WTC11 (cell line): ENCODE results near the gene PDSS2.

Experiments used
- CTCF ChIP-seq: fragments of 200-600 bp; IDR thresholded peaks from 2 replicates; pipeline ENCODE4 v1.8.0; 2022; ENCODE audit warnings: antibody characterized with exemption
- ELF4 ChIP-seq: sonication (generic); formaldehyde crosslinking; IDR thresholded peaks from 2 replicates; pipeline ENCODE4 v1.8.1; 2022; ENCODE audit warnings: low read depth, mild to moderate bottlenecking, moderate library complexity, missing genetic modification reagents
- EMX1 ChIP-seq: fragments of 250-450 bp; sonication (Bioruptor Pico); IDR thresholded peaks from 2 replicates; pipeline ENCODE4 v1.8.0; 2021; ENCODE audit warnings: mild to moderate bottlenecking
- ESRRA ChIP-seq: sonication (generic); formaldehyde crosslinking; IDR thresholded peaks from 2 replicates; pipeline ENCODE4 v1.8.1; 2022; ENCODE audit warnings: mild to moderate bottlenecking, missing genetic modification reagents, borderline replicate concordance
- ETV6 ChIP-seq: sonication (generic); formaldehyde crosslinking; IDR thresholded peaks from 2 replicates; pipeline ENCODE4 v1.8.1; 2022; ENCODE audit warnings: mild to moderate bottlenecking, missing genetic modification reagents
- GABPB1 ChIP-seq: sonication (generic); formaldehyde crosslinking; IDR thresholded peaks from 2 replicates; pipeline ENCODE4 v1.8.1; 2023; ENCODE audit warnings: mild to moderate bottlenecking, missing genetic modification reagents
- IRF1 ChIP-seq: sonication (generic); formaldehyde crosslinking; IDR thresholded peaks from 2 replicates; pipeline ENCODE4 v1.8.0; 2023; ENCODE audit warnings: missing genetic modification reagents
- SMAD3 ChIP-seq: sonication (generic); formaldehyde crosslinking; IDR thresholded peaks from 2 replicates; pipeline ENCODE4 v1.8.0; 2022; ENCODE audit warnings: missing genetic modification reagents, mild to moderate bottlenecking, borderline replicate concordance
- SP1 ChIP-seq: sonication (generic); formaldehyde crosslinking; conservative IDR thresholded peaks from 2 replicates; pipeline ENCODE4 v1.8.1; 2022; ENCODE audit warnings: missing genetic modification reagents
- STAT6 ChIP-seq: sonication (generic); formaldehyde crosslinking; conservative IDR thresholded peaks from 2 replicates; pipeline ENCODE4 v1.8.1; 2023; ENCODE audit warnings: mild to moderate bottlenecking, low read depth, missing genetic modification reagents, moderate library complexity
- TF ChIP-seq, protein P1 (sequence below): sonication (generic); formaldehyde crosslinking; IDR thresholded peaks from 2 replicates; pipeline ENCODE4 v1.8.1; 2022; ENCODE audit warnings: mild to moderate bottlenecking, moderate library complexity, missing genetic modification reagents
- TF ChIP-seq, protein P2 (sequence below): sonication (generic); formaldehyde crosslinking; IDR thresholded peaks from 2 replicates; pipeline ENCODE4 v1.8.0; 2022; ENCODE audit warnings: mild to moderate bottlenecking, missing genetic modification reagents
- TF ChIP-seq, protein P3 (sequence below): sonication (generic); formaldehyde crosslinking; IDR thresholded peaks from 2 replicates; pipeline ENCODE4 v1.8.1; 2023; ENCODE audit warnings: mild to moderate bottlenecking, missing genetic modification reagents, moderate library complexity

- TF ChIP-seq SMAD3: no peak
- no peak for TF ChIP-seq CTCF
- TF ChIP-seq, protein P1, sequence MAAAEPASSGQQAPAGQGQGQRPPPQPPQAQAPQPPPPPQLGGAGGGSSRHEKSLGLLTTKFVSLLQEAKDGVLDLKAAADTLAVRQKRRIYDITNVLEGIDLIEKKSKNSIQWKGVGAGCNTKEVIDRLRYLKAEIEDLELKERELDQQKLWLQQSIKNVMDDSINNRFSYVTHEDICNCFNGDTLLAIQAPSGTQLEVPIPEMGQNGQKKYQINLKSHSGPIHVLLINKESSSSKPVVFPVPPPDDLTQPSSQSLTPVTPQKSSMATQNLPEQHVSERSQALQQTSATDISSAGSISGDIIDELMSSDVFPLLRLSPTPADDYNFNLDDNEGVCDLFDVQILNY (CRISPR knock-in tag): no peak
- no peak for TF ChIP-seq ETV6
- TF ChIP-seq EMX1 (CRISPR knock-in tag): no peak
- TF ChIP-seq IRF1 (CRISPR knock-in tag): no peak
- TF ChIP-seq, protein P2, sequence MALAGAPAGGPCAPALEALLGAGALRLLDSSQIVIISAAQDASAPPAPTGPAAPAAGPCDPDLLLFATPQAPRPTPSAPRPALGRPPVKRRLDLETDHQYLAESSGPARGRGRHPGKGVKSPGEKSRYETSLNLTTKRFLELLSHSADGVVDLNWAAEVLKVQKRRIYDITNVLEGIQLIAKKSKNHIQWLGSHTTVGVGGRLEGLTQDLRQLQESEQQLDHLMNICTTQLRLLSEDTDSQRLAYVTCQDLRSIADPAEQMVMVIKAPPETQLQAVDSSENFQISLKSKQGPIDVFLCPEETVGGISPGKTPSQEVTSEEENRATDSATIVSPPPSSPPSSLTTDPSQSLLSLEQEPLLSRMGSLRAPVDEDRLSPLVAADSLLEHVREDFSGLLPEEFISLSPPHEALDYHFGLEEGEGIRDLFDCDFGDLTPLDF: no peak
- no peak for TF ChIP-seq GABPB1 (CRISPR knock-in tag)
- no peak for TF ChIP-seq STAT6 (CRISPR knock-in tag)
- no peak for TF ChIP-seq ELF4
- no peak for TF ChIP-seq ESRRA (CRISPR knock-in tag)
- TF ChIP-seq SP1: no peak
- TF ChIP-seq, protein P3, sequence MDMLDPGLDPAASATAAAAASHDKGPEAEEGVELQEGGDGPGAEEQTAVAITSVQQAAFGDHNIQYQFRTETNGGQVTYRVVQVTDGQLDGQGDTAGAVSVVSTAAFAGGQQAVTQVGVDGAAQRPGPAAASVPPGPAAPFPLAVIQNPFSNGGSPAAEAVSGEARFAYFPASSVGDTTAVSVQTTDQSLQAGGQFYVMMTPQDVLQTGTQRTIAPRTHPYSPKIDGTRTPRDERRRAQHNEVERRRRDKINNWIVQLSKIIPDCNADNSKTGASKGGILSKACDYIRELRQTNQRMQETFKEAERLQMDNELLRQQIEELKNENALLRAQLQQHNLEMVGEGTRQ: no peak
These were observed 336.6 kb downstream of the PDSS2 start for GRCh38 chr6:107122748-107123147.
